UCSD-AML1 (cell line): ENCODE measurements around the gene TFDP1.

Experiments used
- DNase-seq: peaks from one replicate; lab custom pipeline; 2025; ENCODE audit not compliant: unreplicated experiment; lab: John Stamatoyannopoulos, UW

Gene TFDP1

DNA sequence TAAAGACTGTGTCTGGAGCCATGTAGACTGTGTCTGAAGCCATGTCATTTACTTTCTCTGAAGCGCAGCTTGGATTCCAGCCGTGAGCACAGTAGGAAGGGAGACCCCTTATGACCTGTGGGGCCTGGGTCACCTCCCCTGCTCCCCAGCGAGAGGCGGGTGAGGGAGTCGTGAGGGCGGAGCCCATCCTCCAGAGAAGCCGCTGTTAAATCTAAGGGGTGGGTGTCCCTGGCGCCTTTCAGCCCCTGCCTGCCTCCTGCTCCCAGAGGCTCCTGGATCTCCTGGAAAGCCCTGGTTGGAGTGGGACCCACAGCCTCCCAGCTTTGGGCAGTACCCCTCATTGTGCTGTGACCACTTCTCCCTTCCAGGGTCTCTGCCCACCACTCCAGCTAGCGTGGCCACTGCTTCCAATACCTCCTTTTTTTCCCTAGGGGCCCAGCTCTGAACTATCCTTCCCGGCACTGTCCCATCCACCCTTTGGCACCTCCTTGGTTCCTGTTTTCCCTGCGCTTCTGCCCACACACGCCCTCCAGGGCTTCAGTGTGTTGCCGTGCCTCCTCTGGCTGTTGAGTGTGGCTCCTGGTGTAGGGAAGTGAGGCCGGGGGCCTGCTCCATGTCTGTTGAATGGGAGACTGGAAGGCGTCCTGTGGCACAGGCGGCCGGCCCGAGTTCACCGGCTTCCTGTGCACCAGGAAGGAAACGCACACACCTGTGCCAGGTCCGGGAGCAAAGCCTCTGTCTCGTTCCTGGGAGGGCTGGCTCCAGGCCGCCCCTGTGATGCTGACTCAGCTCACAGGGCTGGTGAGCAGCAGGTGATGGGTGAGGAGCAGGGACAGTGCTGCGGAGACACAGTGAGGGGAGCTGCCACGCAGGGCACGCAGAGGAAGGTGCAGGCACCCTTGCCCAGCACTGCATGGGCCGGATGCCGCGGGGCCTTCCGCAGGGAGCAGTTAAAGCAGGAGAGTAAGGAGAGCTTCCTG lies 44.0 kb downstream of the TFDP1 start:
- no peak for DNase-seq

GRCh38 chr13:113629866-113630265 lies 45.3 kb downstream of the TFDP1 start:
- DNase-seq = no peak

DNA sequence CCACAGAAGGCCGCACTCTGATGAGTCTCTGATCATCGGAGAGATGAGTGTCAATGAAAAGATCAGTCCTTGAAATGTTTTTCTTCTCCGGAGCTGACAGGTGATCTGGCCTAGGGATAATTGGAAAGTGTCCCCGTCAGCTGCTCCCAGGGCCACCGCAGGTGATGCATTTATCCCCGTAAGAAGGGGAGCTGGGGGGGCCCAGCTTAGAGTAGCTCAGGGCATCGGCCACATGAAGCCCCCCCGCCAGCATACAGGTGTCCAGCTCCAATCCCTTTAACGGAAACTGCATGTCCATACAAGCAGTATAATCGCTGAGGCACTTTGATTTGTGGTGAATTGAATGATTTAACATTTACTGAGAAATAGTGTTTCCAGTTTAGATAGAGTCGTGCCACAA lies 45.7 kb downstream of the TFDP1 start:
- DNase-seq = no peak

DNA sequence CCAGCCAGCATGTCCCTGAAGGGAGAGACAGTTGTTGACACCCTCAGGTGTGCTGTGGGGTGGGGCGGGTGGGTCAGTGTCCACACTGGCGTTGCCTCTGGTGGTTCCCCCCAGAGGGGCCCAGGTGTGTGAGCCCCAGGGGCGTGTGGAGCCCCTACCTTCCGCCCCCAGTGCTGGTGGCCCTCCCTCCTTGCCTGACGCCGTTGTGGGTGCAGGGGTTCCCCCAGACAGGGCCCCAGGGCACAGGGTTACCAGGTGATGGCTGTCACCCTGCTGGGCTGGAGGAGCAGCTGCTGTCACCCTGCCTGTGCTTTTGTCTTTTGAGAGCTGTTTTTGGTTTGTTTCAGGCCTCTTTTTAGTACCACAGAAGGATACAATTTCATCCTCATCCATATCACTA lies 46.3 kb downstream of the TFDP1 start:
- no peak for DNase-seq

- DNase-seq = no peak
Observed at GRCh38 chr13:113631341-113632095, 47.0 kb downstream of the TFDP1 start.

GRCh38 chr13:113632706-113633484 lies 48.3 kb downstream of the TFDP1 start:
- DNase-seq = no peak

GRCh38 chr13:113633485-113633873 lies 48.9 kb downstream of the TFDP1 start:
- no peak for DNase-seq

- DNase-seq = no peak
Observed at GRCh38 chr13:113634279-113635047, 49.9 kb downstream of the TFDP1 start.

DNA sequence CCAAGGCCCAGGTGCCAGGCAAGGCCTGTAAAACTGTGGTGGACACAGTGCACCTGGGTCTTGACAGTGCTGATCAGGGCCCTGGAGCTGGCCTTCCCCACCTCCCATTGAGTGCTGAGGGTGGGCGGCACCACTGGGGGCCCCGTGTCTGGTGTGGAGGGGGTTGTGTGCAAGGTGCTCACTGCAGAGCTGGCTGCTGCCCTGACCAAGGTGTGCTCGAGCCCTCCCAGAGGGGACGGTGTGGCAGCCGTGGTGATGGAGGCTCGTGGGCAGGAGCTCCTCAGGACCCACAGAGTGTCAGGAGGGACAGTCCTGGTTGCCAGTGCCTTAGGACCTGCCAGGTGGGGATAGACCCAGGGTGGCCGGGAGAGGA lies 50.5 kb downstream of the TFDP1 start:
- no peak for DNase-seq

GRCh38 chr13:113635709-113636108 lies 51.2 kb downstream of the TFDP1 start:
- DNase-seq = no peak

GRCh38 chr13:113636266-113636963 lies 51.9 kb downstream of the TFDP1 start:
- DNase-seq = no peak

GRCh38 chr13:113637262-113638160 lies 53.0 kb downstream of the TFDP1 start:
- no peak for DNase-seq

- DNase-seq = no peak
Observed at GRCh38 chr13:113638173-113638746, 53.7 kb downstream of the TFDP1 start.

DNA sequence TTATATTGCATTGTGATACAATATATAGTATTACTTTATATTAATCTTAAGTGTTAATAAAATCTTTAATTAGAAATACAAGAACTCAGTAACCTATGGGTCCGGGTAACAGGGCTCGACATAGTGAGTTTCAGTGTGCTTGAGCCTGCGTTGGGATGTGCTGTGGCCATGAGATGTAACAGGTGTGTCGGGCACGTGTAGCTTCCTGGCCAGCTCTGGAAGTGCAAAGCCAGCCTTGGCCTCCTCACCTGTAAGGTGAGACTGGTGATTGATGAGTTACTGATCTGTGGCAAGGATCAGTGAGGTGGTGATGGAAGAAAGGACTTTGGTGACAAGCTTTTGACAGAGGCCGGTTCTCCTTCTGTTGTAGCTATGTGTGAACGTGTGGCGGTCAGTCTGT lies 54.3 kb downstream of the TFDP1 start:
- DNase-seq = no peak

GRCh38 chr13:113639616-113640262 lies 55.2 kb downstream of the TFDP1 start:
- DNase-seq = no peak

GRCh38 chr13:113641426-113641825 lies 56.9 kb downstream of the TFDP1 start:
- DNase-seq = no peak

DNA sequence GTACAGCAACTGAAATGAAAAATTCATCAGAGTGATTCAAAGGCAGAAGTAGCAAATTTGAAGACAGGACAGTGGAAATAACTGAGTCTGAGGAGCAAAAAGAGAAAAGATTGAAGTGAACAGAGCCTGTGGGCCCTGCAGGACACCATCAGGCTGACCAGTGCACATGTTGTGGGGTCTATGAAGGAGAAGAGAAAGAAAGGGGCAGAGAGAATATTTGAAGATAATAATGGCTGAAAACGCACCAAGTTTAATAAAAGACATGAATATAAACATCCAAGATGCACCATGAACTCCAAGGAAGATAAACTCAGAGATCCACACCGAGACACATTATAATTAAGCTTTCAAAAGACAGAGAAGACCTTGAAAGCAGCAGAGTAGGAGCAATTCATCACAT lies 58.0 kb downstream of the TFDP1 start:
- no peak for DNase-seq

DNA sequence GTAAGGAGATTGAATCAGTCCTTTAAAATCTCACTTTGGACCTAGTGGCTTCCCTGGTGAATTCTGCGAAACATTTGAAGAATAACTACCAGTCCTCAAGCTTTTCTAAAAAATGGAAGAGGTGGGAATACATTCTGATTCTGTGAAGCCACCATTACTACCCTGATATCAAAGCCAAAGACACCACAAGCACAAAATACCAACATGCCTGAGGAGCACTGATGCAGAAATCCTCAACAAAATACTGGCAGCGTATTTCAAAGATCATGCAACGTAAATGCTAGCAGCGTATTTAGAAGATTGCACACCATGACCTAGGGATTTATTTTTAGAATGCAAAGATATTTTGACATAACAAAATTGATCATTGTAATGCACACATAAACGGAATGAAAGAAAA lies 59.0 kb downstream of the TFDP1 start:
- no peak for DNase-seq
